ENCODE results near the gene KLHL17.
"Not testable (repeated sequence)": the region's sequence is repeated elsewhere in the genome, so short reads cannot be mapped to it uniquely, and the experiment has no call there.

KLHL17 gene

DNA sequence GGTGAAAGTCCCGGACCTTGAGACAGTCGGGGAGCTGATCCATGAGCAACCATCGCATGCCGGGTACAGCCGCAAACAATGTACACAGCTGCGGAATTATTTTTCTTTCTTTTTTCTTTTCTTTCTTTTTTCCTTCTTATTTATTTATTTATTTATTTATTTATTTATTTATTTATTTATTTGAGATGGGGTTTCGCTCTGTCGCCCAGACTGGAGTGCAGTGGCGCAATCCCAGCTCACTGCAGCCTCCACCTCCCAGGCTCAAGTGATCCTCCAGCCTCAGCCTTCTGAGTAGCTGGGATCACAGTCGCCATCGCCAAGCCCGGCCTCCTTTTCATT is 24.1 kb downstream of the KLHL17 start:
- no peak overlapping the region for H3K27ac ChIP-seq (ENCODE audit: low read length)
- peaks cover 2 to 7% of the 10 kb centered on the region in 2 donors for H3K27me3 ChIP-seq (ENCODE audit: control insufficient read depth in 1 of 2, insufficient read depth in 2 of 2, low read length in 2 of 2)
- H3K4me1 ChIP-seq (ENCODE audit: control insufficient read depth, insufficient read depth, low read length) = no peaks in the 10 kb centered on the region
- H3K4me3 ChIP-seq (ENCODE audit: low read length in 2 of 2) = no peak overlapping the region
- no peaks in the 10 kb centered on the region for H3K36me3 ChIP-seq (ENCODE audit: control insufficient read depth in 2 of 2, insufficient read depth in 2 of 2, low read length in 2 of 2)
- no peaks in the 10 kb centered on the region for H3K9me3 ChIP-seq (ENCODE audit: control insufficient read depth in 2 of 2, low read length in 2 of 2)
- H3K9ac ChIP-seq (ENCODE audit: low read length in 2 of 2) = no peak overlapping the region

GRCh38 chr1:985126-985525 is 24.7 kb downstream of the KLHL17 start:
- Histone ChIP-seq H3K27me3 (ENCODE audit: control insufficient read depth in 1 of 2, insufficient read depth in 2 of 2, low read length in 2 of 2) (peaks cover 2 to 7% of the 10 kb centered on the region in 2 donors), H3K36me3 (ENCODE audit: control insufficient read depth in 2 of 2, insufficient read depth in 2 of 2, low read length in 2 of 2) (no peaks in the 10 kb centered on the region), H3K4me1 (ENCODE audit: control insufficient read depth, insufficient read depth, low read length) (no peaks in the 10 kb centered on the region), H3K9me3 (ENCODE audit: control insufficient read depth in 2 of 2, low read length in 2 of 2) (no peaks in the 10 kb centered on the region), H3K4me3 (ENCODE audit: low read length in 2 of 2) (no peak overlapping the region), H3K9ac (ENCODE audit: low read length in 2 of 2) (no peak overlapping the region), H3K27ac (ENCODE audit: low read length) (no peak overlapping the region)

DNA sequence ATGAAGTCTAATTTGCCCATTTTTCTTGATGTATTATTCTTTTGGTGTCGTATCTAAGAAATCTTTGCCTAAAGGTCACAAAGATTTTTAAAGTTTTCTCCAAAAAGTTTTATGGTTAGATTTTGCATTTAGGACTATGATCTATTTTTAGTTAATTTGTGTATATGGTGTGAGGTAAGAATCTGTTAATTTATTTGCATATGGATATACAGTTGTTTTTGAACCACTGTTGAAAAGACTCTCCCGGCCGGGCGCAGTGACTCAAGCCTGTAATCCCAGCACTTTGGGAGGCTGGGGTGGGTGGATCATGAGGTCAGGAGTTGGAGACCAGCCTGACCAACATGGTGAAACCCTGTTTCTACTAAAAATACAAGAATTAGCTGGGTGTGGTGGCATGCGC is 27.7 kb downstream of the KLHL17 start:
- not testable (repeated sequence) for H3K4me1 ChIP-seq (ENCODE audit: control insufficient read depth, insufficient read depth, low read length); H3K4me3 ChIP-seq (ENCODE audit: low read length in 2 of 2); H3K27ac ChIP-seq (ENCODE audit: low read length); H3K9me3 ChIP-seq (ENCODE audit: control insufficient read depth in 2 of 2, low read length in 2 of 2); H3K36me3 ChIP-seq (ENCODE audit: control insufficient read depth in 2 of 2, insufficient read depth in 2 of 2, low read length in 2 of 2); H3K9ac ChIP-seq (ENCODE audit: low read length in 2 of 2); H3K27me3 ChIP-seq (ENCODE audit: control insufficient read depth in 1 of 2, insufficient read depth in 2 of 2, low read length in 2 of 2)

DNA sequence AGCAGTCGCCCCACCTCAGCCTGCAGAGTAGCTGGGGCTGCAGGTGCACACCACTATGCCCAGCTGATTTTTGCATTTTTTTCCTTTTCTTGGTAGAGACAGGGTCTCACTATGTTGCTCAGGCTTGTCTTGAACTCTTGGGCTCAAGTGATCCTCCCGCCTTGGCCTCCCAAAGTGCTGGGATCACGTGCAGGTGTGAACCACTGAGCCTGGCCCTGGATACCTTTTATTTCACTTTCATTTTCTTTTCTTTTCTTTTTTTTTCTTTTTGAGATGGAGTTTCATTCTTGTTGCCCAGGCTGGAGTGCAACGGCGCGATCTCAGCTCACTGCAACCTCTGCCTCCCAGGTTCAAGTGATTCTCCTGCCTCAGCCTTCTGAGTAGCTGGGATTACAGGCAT is 30.9 kb downstream of the KLHL17 start:
- not testable (repeated sequence) for H3K4me3 ChIP-seq (ENCODE audit: low read length in 2 of 2); H3K4me1 ChIP-seq (ENCODE audit: control insufficient read depth, insufficient read depth, low read length); H3K9ac ChIP-seq (ENCODE audit: low read length in 2 of 2); H3K36me3 ChIP-seq (ENCODE audit: control insufficient read depth in 2 of 2, insufficient read depth in 2 of 2, low read length in 2 of 2); H3K27me3 ChIP-seq (ENCODE audit: control insufficient read depth in 1 of 2, insufficient read depth in 2 of 2, low read length in 2 of 2); H3K9me3 ChIP-seq (ENCODE audit: control insufficient read depth in 2 of 2, low read length in 2 of 2); H3K27ac ChIP-seq (ENCODE audit: low read length)

DNA sequence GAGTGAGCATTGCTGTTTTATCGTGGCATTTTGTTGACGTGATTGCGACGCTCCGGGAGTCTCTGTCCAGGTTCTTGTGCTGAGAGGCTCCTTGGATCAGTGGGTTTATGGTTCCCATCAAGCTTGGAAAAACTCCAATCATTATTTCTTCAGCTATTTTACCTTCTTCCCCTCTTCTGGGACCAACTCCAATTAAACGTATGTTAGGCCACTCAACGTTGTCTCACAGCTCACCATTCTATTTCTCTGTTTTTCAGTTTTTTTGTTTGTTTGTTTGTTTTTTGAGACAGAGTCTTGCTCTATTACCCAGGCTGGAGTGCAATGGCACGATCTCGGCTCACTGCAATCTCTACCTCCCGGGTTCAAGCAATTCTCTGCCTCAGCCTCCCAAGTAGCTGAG is 31.5 kb downstream of the KLHL17 start:
- Histone ChIP-seq H3K36me3 (ENCODE audit: control insufficient read depth in 2 of 2, insufficient read depth in 2 of 2, low read length in 2 of 2) (no peaks in the 10 kb centered on the region), H3K9ac (ENCODE audit: low read length in 2 of 2) (no peak overlapping the region), H3K4me3 (ENCODE audit: low read length in 2 of 2) (no peak overlapping the region), H3K27me3 (ENCODE audit: control insufficient read depth in 1 of 2, insufficient read depth in 2 of 2, low read length in 2 of 2) (no peaks in the 10 kb centered on the region), H3K27ac (ENCODE audit: low read length) (no peak overlapping the region), H3K9me3 (ENCODE audit: control insufficient read depth in 2 of 2, low read length in 2 of 2) (peaks cover 0 to 5% of the 10 kb centered on the region in 2 donors), H3K4me1 (ENCODE audit: control insufficient read depth, insufficient read depth, low read length) (no peaks in the 10 kb centered on the region)

- no peak overlapping the region for H3K27ac ChIP-seq (ENCODE audit: low read length)
- no peak overlapping the region for H3K4me3 ChIP-seq (ENCODE audit: low read length in 2 of 2)
- H3K27me3 ChIP-seq (ENCODE audit: control insufficient read depth in 1 of 2, insufficient read depth in 2 of 2, low read length in 2 of 2) = no peaks in the 10 kb centered on the region
These were observed 32.0 kb downstream of the KLHL17 start for GRCh38 chr1:992362-992761.

GRCh38 chr1:993379-993995 is 33.1 kb downstream of the KLHL17 start:
- Histone ChIP-seq H3K9me3 (ENCODE audit: control insufficient read depth in 2 of 2, low read length in 2 of 2) (peaks cover 0 to 5% of the 10 kb centered on the region in 2 donors), H3K4me1 (ENCODE audit: control insufficient read depth, insufficient read depth, low read length) (peaks cover 13% of the 10 kb centered on the region), H3K27me3 (ENCODE audit: control insufficient read depth in 1 of 2, insufficient read depth in 2 of 2, low read length in 2 of 2) (peaks cover 0 to 2% of the 10 kb centered on the region in 2 donors), H3K36me3 (ENCODE audit: control insufficient read depth in 2 of 2, insufficient read depth in 2 of 2, low read length in 2 of 2) (no peaks in the 10 kb centered on the region), H3K9ac (ENCODE audit: low read length in 2 of 2) (no peak overlapping the region), H3K27ac (ENCODE audit: low read length) (no peak overlapping the region), H3K4me3 (ENCODE audit: low read length in 2 of 2) (no peak overlapping the region)

More at GRCh38 chr1:992362-992761, 32.0 kb downstream of the KLHL17 start:
- Histone ChIP-seq H3K36me3 (ENCODE audit: control insufficient read depth in 2 of 2, insufficient read depth in 2 of 2, low read length in 2 of 2) (no peaks in the 10 kb centered on the region), H3K9ac (ENCODE audit: low read length in 2 of 2) (no peak overlapping the region), H3K9me3 (ENCODE audit: control insufficient read depth in 2 of 2, low read length in 2 of 2) (peaks cover 0 to 5% of the 10 kb centered on the region in 2 donors), H3K4me1 (ENCODE audit: control insufficient read depth, insufficient read depth, low read length) (peaks cover 3% of the 10 kb centered on the region)

DNA sequence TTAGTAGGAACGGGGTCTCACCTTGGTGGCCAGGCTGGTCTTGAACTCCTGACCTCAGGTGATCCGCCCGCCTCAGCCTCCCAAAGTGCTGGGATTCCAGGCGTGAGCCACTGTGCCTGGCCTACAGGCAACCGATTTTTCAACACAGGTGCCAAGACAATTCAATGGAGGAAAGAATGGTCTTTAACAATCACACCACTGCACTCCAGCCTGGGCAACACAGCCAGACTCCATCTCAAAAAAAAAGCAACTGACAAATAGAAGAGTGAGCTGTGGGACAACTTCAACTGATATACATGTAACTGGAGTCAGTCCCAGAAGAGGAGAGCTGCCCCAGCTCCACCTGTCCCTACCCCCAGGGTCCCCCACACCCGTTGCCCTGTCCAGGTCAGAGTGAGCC is 34.2 kb downstream of the KLHL17 start:
- not testable (repeated sequence) for H3K4me3 ChIP-seq (ENCODE audit: low read length in 2 of 2); H3K27ac ChIP-seq (ENCODE audit: low read length); H3K9ac ChIP-seq (ENCODE audit: low read length in 2 of 2); H3K27me3 ChIP-seq (ENCODE audit: control insufficient read depth in 1 of 2, insufficient read depth in 2 of 2, low read length in 2 of 2); H3K9me3 ChIP-seq (ENCODE audit: control insufficient read depth in 2 of 2, low read length in 2 of 2); H3K36me3 ChIP-seq (ENCODE audit: control insufficient read depth in 2 of 2, insufficient read depth in 2 of 2, low read length in 2 of 2)
- peaks cover 18% of the 10 kb centered on the region for H3K4me1 ChIP-seq (ENCODE audit: control insufficient read depth, insufficient read depth, low read length)

GRCh38 chr1:995665-996633 is 35.6 kb downstream of the KLHL17 start:
- no peak overlapping the region for H3K9ac ChIP-seq (ENCODE audit: low read length in 2 of 2)
- peaks cover 23% of the 10 kb centered on the region for H3K4me1 ChIP-seq (ENCODE audit: control insufficient read depth, insufficient read depth, low read length)
- H3K36me3 ChIP-seq (ENCODE audit: control insufficient read depth in 2 of 2, insufficient read depth in 2 of 2, low read length in 2 of 2) = no peaks in the 10 kb centered on the region
- peaks cover 0 to 5% of the 10 kb centered on the region in 2 donors for H3K9me3 ChIP-seq (ENCODE audit: control insufficient read depth in 2 of 2, low read length in 2 of 2)
- H3K4me3 ChIP-seq (ENCODE audit: low read length in 2 of 2) = no peak overlapping the region
- H3K27ac ChIP-seq (ENCODE audit: low read length) = no peak overlapping the region
- H3K27me3 ChIP-seq (ENCODE audit: control insufficient read depth in 1 of 2, insufficient read depth in 2 of 2, low read length in 2 of 2) = peaks cover 2% of the 10 kb centered on the region in 2 donors

DNA sequence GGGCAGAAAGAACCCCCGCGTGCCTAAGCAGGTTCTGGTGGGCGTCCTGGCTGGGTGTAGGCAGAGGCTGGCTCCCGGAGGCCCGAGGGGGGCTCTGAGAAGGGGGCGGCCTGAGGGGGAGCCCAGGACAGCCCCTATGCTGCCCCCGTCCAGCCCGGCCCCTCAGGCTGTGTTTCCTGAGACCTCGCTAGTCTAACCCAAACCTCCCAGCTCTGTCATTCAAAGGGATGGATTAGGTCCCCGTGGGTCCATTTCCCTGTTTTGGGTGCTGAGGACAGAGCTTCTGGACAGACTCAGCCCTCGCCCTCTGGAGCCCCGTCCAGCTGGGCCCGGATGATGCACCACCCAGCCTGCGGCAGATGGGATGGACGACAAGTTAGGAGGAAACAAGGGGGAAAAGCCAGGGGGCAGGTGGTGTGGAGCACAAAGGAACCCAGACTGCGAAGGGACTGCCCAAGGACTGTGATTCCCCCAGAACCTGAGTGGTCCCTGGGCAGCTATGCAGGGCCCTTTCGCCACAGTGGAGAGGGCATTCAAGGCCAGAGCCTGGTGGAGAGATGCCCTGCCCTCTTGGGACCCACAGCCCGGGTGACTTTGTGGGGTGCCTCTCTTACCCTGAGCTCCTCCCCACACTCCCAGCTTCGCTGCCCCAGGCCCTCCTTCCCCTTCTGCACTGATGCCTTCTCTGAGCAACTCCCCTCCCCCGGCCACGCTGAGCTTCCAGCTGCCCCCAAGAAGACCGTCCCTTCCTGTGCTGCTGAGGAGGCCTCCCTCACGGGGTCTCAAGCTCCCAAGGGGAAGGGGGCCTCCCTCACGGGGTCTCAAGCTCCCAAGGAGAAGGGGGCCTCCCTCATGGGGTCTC is 36.7 kb downstream of the KLHL17 start:
- Histone ChIP-seq H3K27ac (ENCODE audit: low read length) (no peak overlapping the region), H3K4me1 (ENCODE audit: control insufficient read depth, insufficient read depth, low read length) (peaks cover 29% of the 10 kb centered on the region), H3K4me3 (ENCODE audit: low read length in 2 of 2) (no peak overlapping the region), H3K36me3 (ENCODE audit: control insufficient read depth in 2 of 2, insufficient read depth in 2 of 2, low read length in 2 of 2) (no peaks in the 10 kb centered on the region), H3K9ac (ENCODE audit: low read length in 2 of 2) (no peak overlapping the region), H3K9me3 (ENCODE audit: control insufficient read depth in 2 of 2, low read length in 2 of 2) (peaks cover 0 to under 1% of the 10 kb centered on the region in 2 donors), H3K27me3 (ENCODE audit: control insufficient read depth in 1 of 2, insufficient read depth in 2 of 2, low read length in 2 of 2) (peaks cover 2% of the 10 kb centered on the region in 2 donors)
